ENCODE measurements around the gene IL6. TPM values are rescaled to one million over a fixed set of nuclear protein-coding genes. Genes with fewer than 3 reads are reported as not detected.
"Not testable (repeated sequence)": the region's sequence is repeated elsewhere in the genome, so short reads cannot be mapped to it uniquely, and the experiment has no call there.

The IL6 gene
- total RNA-seq, 2 donors from 2014 or later: 0.64 to 0.88 TPM

DNA sequence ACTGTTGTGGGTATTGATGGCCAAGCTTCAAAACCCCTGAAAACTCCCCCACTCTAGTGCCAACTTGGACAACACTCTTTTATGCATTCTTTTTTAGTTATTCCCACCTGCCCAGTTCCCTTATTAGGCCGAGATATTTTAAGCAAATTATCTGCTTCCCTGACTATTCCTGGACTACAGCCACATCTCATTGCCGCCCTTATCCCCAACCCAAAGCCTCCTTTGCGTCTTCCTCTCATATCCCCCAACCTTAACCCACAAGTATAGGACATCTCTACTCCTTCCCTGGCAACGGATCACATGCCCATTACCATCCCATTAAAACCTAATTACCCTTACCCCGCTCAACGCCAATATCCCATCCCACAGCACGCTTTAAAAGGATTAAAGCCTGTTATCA lies 21.1 kb upstream of the IL6 start:
- H3K27ac Mint-ChIP-seq; H3K27ac ChIP-seq (ENCODE audit: low read depth, low read length); H3K4me1 ChIP-seq (ENCODE audit: control insufficient read depth, insufficient read depth, low read length); H3K9me3 Mint-ChIP-seq; H3K9me3 ChIP-seq (ENCODE audit: control insufficient read depth, low read length); H3K9ac ChIP-seq (ENCODE audit: extremely low read depth, low read length, poor library complexity, severe bottlenecking); H3K4me3 Mint-ChIP-seq; H3K27me3 Mint-ChIP-seq (ENCODE audit: insufficient read depth); DNase-seq; H3K27me3 ChIP-seq (ENCODE audit: control insufficient read depth, insufficient read depth, low read length, poor library complexity, severe bottlenecking): not testable (repeated sequence)
- H3K36me3 ChIP-seq (ENCODE audit: control insufficient read depth, insufficient read depth, low read length): peaks cover 12% of the 10 kb centered on the region
- peak overlapping the region; percentile 78 for H3K4me3 ChIP-seq (ENCODE audit: low read length)
- WGBS, 2 experiments (ENCODE audit: insufficient coverage in 1 of 2, insufficient read length in 1 of 2): 67 to 86% methylated on average over 1 to 6 of the region's 7 CpGs
- Mint-ChIP-seq H3K4me1 (peaks cover 26% of the 10 kb centered on the region), H3K36me3 (ENCODE audit: low read depth) (peaks cover 15% of the 10 kb centered on the region)

DNA sequence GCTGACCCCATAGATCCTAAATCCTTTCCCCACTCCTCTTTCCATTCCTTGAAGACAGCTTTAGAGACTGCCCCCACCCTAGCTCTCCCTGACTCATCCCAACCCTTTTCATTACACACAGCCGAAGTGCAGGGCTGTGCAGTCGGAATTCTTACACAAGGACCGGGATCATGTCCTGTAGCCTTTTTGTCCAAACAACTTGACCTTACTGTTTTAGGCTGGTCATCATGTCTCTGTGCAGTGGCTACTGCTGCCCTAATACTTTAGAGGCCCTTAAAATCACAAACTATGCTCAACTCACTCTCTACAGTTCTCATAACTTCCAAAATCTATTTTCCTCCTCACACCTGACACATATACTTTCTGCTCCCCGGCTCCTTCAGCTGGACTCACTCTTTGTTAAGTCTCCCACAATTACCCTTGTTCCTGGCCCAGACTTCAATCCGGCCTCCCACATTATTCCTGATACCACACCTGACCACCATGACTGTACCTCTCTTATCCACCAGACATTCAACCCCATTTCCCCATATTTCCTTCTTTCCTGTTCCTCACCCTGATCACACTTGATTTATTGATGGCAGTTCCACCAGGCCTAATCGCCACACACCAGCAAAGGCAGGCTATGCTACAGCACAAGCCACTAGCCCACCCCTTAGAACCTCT lies 19.8 kb upstream of the IL6 start:
- H3K4me1 Mint-ChIP-seq: peaks cover 25% of the 10 kb centered on the region
- 84% methylated on average over 5 of the region's 6 CpGs; no CpG with 5 or more reads in 1 of the 2 experiments for WGBS, 2 experiments (ENCODE audit: insufficient coverage in 1 of 2, insufficient read length in 1 of 2)
- not testable (repeated sequence) for H3K27ac Mint-ChIP-seq; H3K36me3 ChIP-seq (ENCODE audit: control insufficient read depth, insufficient read depth, low read length); H3K27me3 Mint-ChIP-seq (ENCODE audit: insufficient read depth); H3K27me3 ChIP-seq (ENCODE audit: control insufficient read depth, insufficient read depth, low read length, poor library complexity, severe bottlenecking); H3K4me1 ChIP-seq (ENCODE audit: control insufficient read depth, insufficient read depth, low read length); H3K9ac ChIP-seq (ENCODE audit: extremely low read depth, low read length, poor library complexity, severe bottlenecking); H3K4me3 Mint-ChIP-seq; H3K36me3 Mint-ChIP-seq (ENCODE audit: low read depth); H3K9me3 Mint-ChIP-seq; H3K27ac ChIP-seq (ENCODE audit: low read depth, low read length); DNase-seq; H3K9me3 ChIP-seq (ENCODE audit: control insufficient read depth, low read length)
- H3K4me3 ChIP-seq (ENCODE audit: low read length): peak overlapping the region; percentile 78

DNA sequence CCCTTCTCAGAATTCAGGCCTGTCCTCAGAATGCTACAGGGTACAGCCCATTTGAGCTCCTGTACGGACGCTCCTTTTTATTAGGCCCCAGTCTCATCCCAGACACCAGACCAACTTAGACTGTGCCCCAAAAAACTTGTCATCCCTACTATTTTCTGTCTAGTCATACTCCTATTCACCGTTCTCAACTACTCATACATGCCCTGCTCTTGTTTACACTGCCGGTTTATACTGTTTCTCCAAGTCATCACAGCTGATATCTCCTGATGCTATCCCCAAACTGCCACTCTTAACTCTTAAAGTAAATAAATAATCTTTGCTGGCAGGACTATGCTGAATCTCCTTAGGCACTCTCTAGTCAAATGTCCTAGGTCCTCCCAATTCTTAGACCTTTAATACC lies 18.8 kb upstream of the IL6 start:
- H3K27me3 ChIP-seq (ENCODE audit: control insufficient read depth, insufficient read depth, low read length, poor library complexity, severe bottlenecking); H3K36me3 Mint-ChIP-seq (ENCODE audit: low read depth); DNase-seq; H3K9me3 ChIP-seq (ENCODE audit: control insufficient read depth, low read length); H3K4me3 Mint-ChIP-seq; H3K27ac ChIP-seq (ENCODE audit: low read depth, low read length); H3K4me1 ChIP-seq (ENCODE audit: control insufficient read depth, insufficient read depth, low read length); H3K36me3 ChIP-seq (ENCODE audit: control insufficient read depth, insufficient read depth, low read length); H3K9me3 Mint-ChIP-seq; H3K27ac Mint-ChIP-seq; H3K27me3 Mint-ChIP-seq (ENCODE audit: insufficient read depth): not testable (repeated sequence)
- WGBS, 2 experiments (ENCODE audit: insufficient coverage in 1 of 2, insufficient read length in 1 of 2): 34 to 62% methylated on average over 2 of the region's 4 CpGs
- H3K4me1 Mint-ChIP-seq: peaks cover 20% of the 10 kb centered on the region
- peak overlapping the region; percentile 70 for H3K9ac ChIP-seq (ENCODE audit: extremely low read depth, low read length, poor library complexity, severe bottlenecking)
- H3K4me3 ChIP-seq (ENCODE audit: low read length): peak overlapping the region; percentile 78

DNA sequence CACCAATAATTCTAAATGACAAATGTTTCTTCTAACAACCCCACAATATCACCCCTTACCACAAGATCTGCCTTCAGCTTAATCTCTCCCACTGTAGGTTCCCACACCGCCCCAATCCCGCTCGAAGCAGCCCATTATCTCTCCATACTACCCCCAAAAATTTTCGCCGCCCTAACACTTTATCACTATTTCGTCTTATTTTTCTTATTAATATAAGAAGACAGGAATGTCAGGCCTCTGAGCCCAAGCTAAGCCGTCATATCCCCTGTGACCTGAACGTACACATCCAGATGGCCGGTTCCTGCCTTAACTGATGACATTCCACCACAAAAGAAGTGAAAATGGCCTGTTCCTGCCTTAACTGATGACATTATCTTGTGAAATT lies 18.3 kb upstream of the IL6 start:
- not testable (repeated sequence) for H3K36me3 Mint-ChIP-seq (ENCODE audit: low read depth); H3K27me3 ChIP-seq (ENCODE audit: control insufficient read depth, insufficient read depth, low read length, poor library complexity, severe bottlenecking); H3K9me3 ChIP-seq (ENCODE audit: control insufficient read depth, low read length)

DNA sequence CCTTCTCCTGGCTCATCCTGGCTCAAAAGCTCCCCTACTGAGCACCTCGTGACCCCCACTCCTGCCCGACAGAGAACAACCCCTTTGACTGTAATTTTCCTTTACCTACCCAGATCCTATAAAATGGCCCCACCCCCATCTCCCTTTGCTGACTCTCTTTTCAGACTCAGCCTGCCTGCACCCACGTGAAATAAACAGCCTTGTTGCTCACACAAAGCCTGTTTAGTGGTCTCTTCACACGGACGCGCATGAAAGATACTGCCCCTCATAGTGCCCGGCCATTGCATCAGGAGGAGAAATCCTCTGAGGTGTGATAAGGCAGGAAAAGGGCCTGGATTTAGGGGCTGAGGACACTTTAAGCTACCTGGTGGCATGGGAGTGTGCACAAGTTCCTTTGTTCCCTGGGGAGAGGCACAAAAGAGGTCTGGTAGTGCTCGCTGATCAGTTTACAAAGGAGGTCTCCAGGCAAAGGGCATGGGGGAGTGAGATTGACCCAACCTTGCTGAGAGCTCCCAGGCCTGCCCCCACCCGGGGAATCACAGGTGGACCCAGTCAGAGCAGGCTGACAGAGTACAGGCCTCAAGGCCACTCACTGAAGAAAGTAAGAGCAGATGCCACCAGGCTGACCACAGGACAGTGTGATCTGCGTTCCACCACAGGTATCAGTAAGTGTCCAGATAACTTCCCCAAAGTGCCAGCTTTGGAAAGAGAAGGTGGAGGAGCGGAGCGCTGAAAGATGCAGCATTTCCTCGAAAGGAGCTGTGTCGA lies 17.8 kb upstream of the IL6 start:
- not testable (repeated sequence) for H3K9me3 Mint-ChIP-seq; H3K4me1 ChIP-seq (ENCODE audit: control insufficient read depth, insufficient read depth, low read length); H3K4me3 Mint-ChIP-seq; H3K27me3 Mint-ChIP-seq (ENCODE audit: insufficient read depth); H3K36me3 ChIP-seq (ENCODE audit: control insufficient read depth, insufficient read depth, low read length); H3K27ac Mint-ChIP-seq; H3K27me3 ChIP-seq (ENCODE audit: control insufficient read depth, insufficient read depth, low read length, poor library complexity, severe bottlenecking); H3K9me3 ChIP-seq (ENCODE audit: control insufficient read depth, low read length); H3K36me3 Mint-ChIP-seq (ENCODE audit: low read depth)
- peak overlapping the region; percentile 29 for H3K4me3 ChIP-seq (ENCODE audit: low read length)
- WGBS, 2 experiments (ENCODE audit: insufficient coverage in 1 of 2, insufficient read length in 1 of 2): 52 to 69% methylated on average over 8 to 12 of the region's 14 CpGs
- peak overlapping the region; percentile 64 for H3K27ac ChIP-seq (ENCODE audit: low read depth, low read length)
- DNase-seq: peak; percentile 82
- peaks cover 29% of the 10 kb centered on the region for H3K4me1 Mint-ChIP-seq
- peak overlapping the region; percentile 71 for H3K9ac ChIP-seq (ENCODE audit: extremely low read depth, low read length, poor library complexity, severe bottlenecking)

More for the DNA sequence above, 18.3 kb upstream of the IL6 start:
- H3K9ac ChIP-seq (ENCODE audit: extremely low read depth, low read length, poor library complexity, severe bottlenecking): peak overlapping the region; percentile 70
- not testable (repeated sequence) for H3K4me3 Mint-ChIP-seq; H3K4me1 ChIP-seq (ENCODE audit: control insufficient read depth, insufficient read depth, low read length); H3K27me3 Mint-ChIP-seq (ENCODE audit: insufficient read depth); H3K27ac ChIP-seq (ENCODE audit: low read depth, low read length); H3K36me3 ChIP-seq (ENCODE audit: control insufficient read depth, insufficient read depth, low read length); H3K9me3 Mint-ChIP-seq; H3K27ac Mint-ChIP-seq
- 0 to 19% methylated on average over 1 to 9 of the region's 9 CpGs for WGBS, 2 experiments (ENCODE audit: insufficient coverage in 1 of 2, insufficient read length in 1 of 2)
- H3K4me1 Mint-ChIP-seq: peaks cover 24% of the 10 kb centered on the region
- H3K4me3 ChIP-seq (ENCODE audit: low read length): peak overlapping the region; percentile 78
- DNase-seq: peak; percentile 65

Data from endodermal cell (in vitro differentiated cells).